DMS 273 (cell line): ENCODE data around the gene HID1.
A peak's percentile ranks its signal among the peaks of the same experiment; 100 is the strongest.
"Not testable (repeated sequence)": the region's sequence is repeated elsewhere in the genome, so short reads cannot be mapped to it uniquely, and the experiment has no call there.

Source experiments
- DNase-seq: peaks from one replicate; lab custom pipeline; 2025; ENCODE audit not compliant: unreplicated experiment; lab: John Stamatoyannopoulos, UW

Gene HID1, protein sequence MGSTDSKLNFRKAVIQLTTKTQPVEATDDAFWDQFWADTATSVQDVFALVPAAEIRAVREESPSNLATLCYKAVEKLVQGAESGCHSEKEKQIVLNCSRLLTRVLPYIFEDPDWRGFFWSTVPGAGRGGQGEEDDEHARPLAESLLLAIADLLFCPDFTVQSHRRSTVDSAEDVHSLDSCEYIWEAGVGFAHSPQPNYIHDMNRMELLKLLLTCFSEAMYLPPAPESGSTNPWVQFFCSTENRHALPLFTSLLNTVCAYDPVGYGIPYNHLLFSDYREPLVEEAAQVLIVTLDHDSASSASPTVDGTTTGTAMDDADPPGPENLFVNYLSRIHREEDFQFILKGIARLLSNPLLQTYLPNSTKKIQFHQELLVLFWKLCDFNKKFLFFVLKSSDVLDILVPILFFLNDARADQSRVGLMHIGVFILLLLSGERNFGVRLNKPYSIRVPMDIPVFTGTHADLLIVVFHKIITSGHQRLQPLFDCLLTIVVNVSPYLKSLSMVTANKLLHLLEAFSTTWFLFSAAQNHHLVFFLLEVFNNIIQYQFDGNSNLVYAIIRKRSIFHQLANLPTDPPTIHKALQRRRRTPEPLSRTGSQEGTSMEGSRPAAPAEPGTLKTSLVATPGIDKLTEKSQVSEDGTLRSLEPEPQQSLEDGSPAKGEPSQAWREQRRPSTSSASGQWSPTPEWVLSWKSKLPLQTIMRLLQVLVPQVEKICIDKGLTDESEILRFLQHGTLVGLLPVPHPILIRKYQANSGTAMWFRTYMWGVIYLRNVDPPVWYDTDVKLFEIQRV

DNA sequence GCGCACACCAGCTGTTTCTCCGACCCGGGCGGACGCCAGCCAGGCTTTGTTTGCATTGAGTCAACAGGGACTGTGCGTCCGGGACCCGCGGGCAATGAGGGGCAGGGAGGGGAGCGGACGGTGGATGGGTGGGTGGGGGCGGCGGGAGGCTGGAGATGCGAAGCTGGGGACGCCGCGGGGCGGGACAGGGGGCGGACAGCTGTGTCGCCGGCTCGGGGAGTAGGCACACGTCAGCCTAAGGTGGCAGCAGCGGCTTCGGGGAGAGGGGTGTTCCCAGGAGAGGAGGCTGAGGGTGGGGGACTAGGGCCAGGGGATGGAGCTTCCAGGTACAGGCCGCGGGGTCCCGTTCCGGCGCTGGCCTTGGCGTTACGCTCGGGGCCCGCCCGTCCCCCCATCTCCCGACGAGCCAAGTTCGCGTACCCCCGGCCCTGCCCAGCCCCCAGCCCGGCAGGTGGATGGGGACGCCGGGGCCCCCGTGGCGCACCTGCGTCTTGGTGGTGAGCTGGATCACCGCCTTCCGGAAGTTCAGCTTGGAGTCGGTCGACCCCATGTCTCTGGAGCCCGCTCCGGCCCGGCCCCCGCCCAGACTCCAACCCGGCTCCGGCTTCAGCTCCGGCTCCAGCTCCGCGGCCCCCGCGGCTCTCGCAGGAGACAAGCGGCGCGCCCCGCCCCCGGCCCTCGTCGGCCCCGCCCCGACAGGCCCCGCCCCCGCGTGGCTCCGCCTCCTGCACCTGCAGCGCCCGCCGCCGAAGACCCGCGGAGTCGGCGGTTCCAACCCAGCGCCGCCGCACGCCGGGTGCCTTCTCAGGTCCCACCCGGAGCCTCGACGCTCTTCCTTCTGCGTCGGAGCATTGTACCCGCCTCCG is at the start of gene HID1:
Gene HID1 (minus strand): TSS at position 653 of the 866 bp plus-strand sequence. CDS start 103 bp downstream, at position 550.
- peak; percentile 79 for DNase-seq

DNA sequence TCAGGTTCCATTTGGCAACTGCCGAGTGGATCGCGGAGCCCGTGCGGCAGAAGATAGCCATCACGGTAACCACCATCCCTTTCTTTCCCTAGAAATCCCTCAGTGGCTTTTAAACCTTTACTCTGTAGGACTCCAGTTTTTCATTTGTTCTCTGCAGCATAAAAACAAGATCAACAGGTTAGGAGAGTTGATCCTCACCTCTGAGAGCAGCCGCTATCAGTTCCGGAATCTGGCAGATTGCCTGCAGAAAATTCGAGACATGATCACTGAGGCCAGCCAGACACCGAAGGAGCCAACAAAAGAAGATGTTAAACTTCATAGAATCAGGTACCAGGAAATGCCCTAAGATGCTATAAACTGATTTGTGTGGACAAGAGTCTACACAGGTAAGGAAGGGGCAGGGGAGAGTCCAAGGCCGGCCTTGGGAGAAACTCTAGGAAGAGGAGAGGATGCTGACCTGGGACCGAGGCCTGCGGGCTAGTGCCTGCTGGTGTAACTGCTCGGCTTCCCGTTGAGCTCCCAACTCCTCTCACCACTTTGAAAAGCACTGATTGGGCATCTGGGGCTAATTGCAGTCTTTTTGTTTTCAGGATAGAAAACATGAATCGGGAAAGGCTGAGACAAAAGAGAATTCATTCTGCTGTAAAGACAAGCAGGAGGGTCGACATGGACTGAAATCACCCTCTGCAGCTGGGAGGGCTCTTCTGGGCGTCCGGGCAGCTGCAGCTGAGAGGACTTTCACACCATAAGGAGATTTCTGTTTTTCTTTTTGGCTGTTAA is 48.0 kb upstream of the HID1 start:
- DNase-seq: no peak

DNA sequence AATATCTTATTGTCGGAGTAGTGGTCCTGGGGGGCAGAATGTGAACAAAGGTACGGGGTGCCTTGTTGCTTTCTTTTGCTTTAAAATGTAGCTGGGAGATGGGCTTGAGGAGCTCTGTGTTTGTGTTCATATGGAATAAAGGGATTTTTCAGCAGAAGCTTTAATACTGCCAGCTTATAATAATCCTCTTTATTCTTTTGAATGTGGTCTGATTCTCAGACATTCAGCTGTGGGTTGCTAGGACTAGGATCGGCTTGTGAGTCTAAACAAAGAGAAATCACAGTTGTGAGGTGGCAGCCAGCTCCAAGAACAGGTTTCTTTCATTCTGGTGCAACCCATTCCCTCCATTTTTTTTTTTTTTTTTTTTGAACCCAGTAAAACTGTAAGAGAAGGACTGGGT is 47.2 kb upstream of the HID1 start:
- DNase-seq: no peak

DNA sequence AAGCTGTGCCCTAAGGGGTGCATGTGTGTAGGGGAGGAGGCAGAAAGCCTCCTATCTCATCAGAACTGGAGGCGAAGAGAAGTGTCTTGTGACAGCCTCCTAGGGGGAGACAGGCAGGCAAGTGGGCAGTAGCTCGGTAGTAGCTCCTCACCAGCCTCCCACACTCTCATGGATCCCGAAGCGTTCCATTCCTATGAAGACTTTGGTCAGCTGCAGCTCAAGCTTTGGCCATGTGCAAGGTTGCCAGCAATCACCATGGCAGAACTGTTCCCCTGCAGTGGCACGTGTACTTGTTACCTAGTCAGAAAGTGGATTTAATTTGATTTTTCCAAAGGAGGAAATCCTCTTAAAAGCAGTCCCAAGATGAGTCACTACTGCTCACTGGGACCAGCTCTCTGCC is 46.6 kb upstream of the HID1 start:
- no peak for DNase-seq

DNA sequence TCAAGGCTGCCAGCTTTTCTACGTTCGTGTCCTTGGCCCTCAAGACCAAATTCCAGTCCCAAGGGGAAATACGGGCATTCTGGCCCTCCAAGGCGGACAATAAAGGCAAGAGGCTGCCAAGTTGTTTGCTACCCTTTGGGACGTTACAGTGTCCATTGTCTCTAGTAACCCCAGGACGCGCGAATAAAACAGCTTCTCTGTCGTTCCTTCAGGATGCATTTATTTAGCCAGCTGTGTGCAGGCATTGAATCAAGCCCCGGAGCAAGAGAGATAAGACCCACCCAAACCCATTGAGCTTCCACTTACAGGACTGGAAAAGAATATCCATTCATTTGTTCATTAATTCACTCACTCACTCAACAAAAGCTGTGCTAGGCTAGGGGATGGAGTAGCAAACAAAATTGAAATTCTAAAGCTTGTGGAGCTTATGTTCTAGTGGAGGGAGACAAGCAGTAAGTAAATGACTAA is 40.6 kb upstream of the HID1 start:
- no peak for DNase-seq

DNA sequence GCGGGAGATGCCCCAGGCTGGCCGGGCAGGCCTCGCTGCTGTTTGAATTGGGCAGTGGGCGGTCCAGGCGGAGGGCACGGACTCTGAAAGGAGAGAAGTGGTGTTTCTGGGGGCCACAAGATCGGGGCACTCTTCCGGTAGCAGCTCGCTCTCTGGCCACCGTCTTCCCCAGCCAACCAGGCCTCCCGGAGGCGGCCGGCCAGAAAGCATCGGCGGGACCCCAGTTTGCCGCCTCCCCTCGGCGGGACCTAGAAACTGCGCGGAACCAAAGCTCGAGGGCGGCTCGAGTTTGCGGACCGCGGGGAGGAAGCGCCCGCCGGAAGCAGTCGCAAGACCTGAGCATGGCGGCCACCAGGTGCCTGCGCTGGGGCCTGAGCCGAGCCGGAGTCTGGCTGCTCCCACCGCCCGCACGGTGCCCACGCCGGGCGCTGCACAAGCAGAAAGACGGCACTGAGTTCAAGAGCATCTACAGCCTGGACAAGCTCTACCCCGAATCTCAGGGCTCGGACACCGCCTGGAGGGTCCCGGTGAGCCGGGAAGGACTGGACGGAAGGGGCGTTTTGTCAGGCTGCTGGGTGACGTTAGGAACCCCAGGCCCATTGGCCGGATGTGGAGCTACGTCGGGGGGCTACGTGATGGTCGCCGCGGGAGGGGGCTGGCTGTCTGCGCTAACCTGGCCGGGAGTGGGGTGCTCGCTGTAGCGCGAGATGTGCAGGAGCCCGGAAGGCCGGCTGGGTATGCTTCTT is 40.0 kb upstream of the HID1 start, which contains the start of gene MRPL58:
Gene MRPL58 (plus strand): TSS at position 325 of the 746 bp plus-strand sequence. CDS start 17 bp downstream, at position 342.
- peak; percentile 97 for DNase-seq

DNA sequence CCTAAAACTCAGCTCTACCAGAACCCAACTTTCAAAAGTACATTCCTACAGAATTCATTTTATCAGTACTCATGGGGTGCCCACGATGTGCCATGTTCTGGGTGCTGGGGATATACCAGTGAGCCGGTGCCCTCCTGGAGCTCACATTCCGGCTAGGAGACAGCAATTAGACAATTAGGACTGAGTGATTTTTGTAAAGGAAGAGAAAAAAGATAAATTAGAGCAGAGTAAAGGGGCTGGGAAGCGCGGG is 39.5 kb upstream of the HID1 start:
- DNase-seq: no peak

DNA sequence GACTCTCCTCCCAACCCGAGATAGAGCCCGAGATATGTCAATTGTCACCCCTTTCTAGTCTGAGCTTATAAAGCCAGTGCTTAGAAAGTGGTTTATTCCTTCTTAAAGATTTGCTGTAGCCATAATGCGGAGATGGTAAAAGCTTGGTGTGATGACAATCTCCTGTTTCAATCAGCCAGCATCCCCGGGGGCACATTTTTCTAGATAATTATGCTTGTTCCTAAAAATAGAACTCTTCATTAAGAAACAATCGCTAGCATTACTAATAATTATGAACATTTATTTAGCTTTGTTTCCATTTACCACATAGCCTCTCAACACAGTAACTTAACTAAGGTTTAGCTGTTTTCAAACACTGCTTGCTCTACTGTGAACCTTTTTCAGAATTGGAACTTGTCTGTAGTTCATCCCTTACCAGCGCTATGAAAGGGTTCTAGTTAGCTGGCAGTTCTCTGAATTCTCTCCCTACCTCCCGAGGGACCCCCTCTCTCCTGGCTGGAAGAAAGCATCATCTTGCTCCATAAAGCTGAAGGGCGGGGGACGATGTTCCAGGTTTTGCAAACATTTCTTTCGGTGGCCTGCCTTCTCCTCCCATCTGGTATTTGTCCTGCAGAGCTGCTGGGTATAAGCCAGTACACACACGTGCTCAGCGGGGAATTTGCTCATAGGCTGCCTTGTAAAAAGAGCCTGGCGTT is 39.0 kb upstream of the HID1 start:
- peak; percentile 95 for DNase-seq

DNA sequence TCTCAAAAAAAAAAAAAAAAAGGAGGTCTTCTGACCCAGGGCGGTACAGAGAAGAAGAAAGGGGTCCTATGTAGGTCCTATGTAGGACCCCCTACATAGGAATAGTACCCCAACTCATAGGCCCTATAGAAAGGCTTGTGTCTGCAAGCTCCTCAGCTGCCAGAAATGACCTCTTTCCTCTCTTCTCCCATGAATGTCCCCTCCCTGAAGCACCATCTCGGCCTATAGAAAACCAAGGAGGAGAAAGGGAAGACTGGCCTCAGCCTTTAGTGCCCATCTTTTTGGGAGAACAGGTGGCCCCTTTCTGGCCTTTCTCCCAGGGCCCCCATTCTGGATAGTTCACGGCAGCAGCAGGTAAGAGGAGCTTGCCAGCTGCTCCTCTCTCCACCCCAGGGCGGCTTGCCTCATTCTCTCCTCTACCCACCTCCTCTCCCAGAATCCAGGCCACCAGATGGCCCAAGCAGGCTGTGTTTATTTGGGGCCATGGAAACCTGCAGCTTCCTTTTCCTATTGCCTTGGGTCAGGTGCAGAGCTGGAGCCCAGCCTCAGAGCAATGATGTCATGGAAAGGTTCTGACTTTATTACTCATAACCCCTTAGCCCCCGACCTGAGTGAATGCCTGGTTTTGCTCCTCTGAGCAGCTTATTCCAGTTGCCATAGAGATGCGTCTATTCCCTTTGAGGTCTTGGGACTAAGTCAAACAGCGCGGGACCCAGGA is 38.3 kb upstream of the HID1 start:
- peak; percentile 99 for DNase-seq

DNA sequence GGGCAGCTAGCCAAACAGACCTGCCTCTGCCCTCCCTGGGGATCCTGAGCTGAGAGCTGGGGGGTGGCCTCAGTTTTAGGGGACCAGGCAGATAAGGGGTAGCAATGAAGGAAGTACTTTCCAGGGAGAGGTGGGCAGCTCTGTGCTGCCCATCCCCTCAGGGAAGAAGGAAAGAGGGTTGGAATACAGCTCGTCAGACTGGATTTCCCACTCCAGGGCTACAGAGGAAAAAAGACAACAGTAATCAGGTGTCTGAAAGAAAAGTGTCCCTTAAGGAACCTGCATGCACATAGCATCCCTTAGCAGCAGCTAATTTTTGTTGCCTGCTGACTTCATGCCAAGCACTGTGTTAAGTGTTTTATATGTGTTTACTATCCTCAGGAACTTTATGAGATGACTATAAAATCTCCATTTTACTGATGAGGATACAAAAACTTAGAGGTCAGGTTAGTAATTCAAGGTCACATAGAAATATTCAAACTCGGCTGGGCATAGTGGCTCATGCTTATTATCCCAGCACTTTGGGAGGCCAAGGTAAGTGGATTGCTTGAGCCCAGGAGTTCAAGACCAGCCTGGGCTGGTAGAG is 36.7 kb upstream of the HID1 start:
- no peak for DNase-seq

DNA sequence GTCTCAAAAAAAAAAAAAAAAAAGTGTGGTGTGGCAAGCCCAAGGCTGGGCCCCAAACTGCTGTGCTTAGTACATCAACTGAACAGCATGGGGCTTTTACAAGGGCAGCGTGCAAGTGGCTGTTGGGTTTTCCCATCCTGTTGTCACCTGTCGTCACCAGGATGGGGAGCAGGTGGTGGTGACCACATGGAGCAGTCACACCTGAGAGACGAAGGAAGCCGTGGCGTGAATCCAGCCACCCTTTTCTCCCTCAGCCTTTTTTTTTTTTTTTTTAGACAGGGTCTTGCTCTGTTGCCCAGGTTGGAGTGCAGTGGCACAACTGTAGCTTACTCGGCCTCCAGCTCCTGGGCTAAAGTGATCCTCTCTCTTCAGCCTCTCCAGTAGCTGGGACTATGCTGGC is 35.8 kb upstream of the HID1 start:
- DNase-seq: no peak

DNA sequence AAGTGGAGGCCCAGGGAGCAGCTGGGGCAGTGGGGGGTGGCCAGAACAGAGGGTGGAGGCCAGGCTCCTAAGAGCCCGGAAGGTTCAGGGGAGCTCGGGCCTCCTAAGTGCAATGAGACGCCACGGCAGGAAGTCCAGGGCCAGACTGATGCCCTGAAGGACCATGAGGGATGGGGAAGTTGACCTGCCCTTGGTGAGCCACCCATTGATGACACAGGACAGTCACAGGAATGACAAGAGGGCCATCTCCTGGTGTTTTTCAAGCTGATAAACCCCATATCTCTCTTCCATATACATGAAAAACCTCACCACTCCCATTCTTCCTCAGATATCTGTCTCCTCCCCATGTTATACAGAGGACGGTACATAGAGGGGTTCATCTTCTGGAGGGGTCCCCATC is 34.1 kb upstream of the HID1 start:
- DNase-seq: no peak

DNA sequence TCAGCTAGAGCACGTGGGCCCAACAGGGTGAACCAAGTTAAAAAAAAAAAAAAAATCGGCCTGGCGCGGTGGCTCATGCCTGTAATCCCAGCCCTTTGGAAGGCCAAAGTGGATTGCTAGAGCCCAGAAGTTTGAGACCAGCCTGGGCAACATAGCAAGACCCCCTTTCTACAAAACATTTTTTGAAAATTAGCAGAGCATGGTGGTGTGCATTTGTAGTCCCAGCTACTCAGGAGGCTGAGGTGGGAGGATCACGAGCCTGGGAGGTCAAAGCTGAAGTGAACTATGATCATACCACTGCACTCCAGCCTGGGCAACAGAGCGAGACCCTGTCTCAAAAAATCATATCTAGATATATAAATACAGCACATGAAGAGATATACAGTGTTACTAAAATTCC is 33.5 kb upstream of the HID1 start:
- DNase-seq: not testable (repeated sequence)

DNA sequence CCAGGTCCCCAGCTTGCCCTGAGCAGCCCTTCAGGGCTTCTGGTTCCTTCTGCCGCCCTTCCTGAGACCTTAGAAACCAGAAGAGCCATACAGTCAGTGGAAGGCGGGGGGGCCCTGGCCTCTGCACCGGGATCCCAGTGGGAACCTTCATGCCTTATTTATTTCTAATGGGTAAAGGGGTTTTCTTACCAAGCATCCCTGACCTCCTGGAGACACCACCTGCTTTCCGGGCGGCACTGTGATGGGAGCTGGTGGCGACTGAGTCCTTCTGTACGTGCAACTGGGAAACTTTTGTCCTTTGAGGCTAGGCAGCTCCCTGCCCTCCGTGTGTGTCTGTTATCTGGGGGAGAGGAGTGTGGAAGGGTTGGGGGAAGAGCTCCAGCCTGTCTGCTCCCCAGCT is 32.7 kb upstream of the HID1 start:
- DNase-seq: no peak

DNA sequence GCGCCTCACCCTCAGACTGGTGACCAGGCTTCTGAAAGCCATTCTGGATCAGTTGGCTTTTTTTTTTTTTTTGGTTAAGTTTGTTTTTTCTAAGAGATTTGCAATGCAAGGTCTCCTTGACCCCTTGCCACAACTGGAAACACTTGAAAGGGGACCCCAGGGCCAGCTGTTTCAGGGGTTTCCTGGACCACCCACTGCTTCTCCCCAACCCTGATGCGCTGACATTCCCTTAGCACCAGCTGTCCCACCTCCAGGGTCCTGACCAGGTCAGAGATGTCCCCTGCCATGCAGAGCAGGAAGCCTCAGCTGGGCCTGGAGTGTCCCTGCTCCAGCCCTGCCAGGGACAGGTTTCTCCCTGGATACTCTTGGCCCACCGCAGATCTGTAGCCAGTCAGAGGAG is 31.8 kb upstream of the HID1 start:
- DNase-seq: no peak

DNA sequence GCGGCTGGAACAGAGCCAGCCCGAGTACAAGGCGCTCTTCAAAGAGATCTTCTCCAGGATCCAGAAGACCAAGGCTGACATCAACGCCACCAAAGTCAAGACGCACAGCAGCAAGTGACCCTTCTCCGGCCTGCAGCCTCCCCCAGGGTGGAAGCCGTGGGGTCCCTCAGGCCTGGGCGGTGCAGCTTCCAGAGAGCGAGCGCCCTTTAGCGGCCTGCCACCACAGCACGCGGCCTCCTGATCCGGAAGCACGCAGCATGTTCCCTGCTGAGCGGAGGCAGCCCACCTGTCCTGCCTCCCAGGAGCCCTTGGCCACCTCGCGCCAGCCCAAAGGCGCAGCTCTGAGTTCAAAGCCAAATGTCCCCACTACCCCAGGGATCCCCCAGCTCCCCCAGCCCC is 31.4 kb upstream of the HID1 start:
- DNase-seq: no peak

DNA sequence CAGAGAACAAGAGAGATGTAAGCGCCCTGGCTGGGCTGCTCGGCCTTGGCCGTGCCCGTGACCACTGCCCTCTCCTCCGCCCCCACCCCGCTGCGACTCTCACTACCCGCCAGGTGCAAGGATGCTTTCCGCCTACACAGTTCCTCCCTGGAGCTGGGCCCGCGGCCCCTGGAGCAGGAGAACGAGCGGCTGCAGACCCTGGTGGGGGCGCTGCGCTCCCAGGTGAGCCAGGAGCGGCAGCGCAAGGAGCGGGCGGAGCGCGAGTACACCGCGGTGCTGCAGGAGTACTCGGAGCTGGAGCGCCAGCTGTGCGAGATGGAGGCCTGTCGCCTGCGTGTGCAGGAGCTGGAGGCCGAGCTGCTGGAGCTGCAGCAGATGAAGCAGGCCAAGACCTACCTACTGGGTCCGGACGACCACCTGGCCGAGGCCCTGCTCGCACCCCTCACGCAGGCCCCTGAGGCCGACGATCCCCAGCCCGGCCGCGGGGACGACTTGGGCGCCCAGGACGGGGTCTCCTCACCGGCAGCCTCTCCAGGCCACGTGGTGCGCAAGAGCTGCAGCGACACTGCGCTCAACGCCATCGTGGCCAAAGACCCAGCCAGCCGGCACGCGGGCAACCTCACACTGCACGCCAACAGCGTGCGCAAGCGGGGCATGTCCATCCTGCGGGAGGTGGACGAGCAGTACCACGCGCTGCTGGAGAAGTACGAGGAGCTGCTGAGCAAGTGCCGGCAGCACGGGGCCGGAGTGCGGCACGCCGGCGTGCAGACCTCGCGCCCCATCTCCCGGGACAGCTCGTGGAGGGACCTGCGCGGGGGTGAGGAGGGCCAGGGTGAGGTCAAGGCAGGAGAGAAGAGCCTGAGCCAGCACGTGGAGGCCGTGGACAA is 30.8 kb upstream of the HID1 start:
- DNase-seq: no peak
